ENCODE data around the gene ARFGEF3.

The ARFGEF3 gene

DNA sequence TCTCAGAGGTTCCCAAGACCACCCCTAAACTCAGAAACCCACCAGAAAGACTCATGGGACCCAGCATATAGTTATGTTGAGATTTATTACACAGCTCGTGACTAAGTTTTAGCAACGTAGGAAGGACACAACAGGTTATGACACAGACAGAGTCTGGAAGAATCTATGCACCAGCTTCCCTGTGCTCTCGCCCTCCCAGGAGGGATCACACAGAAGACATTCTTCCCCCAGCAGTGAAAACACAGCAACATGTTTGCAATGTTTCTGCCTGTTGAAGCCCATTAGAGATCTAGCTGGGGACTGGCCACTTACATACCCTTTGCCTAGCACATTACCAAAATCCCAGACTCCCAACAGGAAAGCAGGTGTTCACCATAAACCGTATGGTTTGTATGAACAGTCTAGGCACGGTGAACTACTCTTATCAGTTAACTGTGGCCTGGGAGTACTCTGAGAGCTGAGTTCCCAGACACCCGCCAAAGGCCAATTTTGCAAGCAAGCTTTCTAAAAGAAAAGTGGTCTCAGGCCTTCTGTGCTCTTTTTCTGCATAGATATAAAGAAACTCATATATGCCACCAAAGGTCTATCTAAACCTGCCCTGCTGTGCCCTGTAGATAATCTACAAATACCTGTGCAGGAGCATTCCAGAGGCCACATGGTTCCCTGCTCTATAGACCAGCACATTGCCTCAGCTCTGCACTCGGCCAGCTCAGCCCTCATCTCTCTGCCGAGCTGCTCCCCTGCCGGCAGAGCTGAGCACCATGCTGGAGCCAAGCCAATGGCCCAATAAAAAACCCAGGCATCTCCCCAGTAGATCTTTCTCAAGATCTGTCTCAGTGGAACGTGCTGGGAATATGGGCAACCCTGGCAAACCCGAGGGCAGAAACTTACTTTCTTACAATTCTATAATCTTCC lies 146.3 kb downstream of the ARFGEF3 start:
- no peak for DNase-seq (ENCODE audit: low read depth)

DNA sequence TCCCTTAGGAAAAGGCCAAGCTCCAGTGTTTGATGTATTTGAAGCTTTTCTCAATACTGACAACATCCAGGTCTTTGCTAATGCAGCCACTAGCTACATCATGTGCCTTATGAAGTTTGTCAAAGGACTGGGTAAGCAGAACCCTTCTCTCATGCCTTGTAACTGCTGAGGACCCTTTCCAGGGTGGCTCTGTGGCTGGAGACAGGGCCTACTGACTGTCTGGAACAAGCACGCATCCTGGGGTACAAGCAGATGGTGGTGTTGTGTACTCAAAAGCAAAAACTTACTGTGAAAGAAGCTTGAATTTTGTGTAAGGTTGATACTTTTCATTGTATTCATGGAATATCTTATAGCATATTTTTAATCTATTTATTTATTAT lies 147.0 kb downstream of the ARFGEF3 start:
- DNase-seq (ENCODE audit: low read depth) = no peak

DNA sequence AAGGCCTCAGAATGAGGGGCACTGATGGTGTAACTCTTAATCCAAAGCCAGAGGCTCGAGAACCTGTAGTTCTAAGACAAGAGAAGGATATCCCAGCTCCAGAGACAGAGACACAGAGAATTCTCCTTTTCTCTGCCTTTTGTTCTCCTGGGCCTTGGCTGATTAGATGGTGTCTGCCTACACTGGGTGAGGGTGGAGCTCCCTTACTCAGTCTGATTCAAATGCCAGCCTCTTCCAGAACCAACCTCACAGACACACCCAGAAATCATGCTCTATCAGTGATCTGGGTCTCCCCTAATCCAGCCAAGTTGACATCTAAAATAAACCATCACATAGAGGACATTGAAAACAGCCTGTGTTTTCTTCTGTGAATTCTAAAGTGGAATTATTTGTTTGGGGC lies 148.0 kb downstream of the ARFGEF3 start:
- no peak for DNase-seq (ENCODE audit: low read depth)

DNA sequence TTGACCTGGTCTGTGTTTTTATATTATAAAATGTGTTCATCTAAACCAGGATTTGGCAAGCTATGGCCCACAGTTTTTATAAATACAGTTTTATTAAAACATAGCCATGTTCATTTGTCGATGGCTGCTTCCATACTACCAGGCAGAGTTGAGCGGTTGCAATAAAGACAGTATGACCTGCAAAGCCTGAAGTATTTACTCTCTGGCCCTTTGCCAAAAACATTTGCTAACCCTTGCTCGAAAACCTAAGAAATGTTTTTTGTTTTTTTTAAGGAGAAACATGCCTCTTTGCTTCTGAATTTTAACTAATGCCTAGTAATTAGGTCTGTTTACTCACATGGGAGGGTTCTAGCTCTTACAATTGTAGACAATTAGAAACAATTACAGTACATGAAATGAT lies 148.6 kb downstream of the ARFGEF3 start:
- DNase-seq (ENCODE audit: low read depth) = no peak

DNA sequence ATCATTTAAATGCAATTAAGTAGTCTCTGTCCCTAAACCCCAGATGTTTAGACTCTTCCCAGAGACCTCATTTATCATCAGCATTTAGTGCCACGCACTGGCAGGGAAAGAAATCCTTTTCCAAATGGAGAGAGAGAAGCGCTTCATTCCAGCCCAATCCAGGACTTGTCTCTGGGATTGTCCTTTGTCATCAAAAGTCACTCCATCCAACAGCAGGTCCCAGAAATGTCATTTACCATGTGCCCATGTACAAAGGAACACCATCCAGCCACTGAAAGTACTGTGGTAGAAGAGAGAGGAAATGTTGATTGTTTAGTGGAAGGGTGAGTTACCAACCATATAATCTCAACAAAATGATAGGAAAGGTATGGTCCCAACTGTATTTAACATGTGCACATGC lies 149.1 kb downstream of the ARFGEF3 start:
- no peak for DNase-seq (ENCODE audit: low read depth)

DNA sequence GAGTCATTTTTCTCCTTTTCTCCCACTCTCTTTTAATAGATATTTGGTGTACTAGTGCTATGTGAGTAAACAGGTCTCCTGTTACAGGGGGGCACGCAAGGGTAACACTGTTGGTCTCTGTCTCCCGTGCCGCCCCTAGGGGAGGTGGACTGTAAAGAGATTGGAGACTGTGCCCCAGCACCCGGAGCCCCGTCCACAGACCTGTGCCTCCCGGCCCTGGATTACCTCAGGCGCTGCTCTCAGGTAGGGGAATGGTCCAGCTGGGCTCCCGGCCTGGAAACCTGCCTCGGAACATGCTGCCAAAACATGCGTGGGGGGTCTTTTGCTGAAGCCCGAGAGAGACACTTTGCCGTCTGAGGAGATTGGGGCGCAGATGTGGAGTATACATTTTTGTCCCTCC lies 149.5 kb downstream of the ARFGEF3 start:
- no peak for DNase-seq (ENCODE audit: low read depth)

DNA sequence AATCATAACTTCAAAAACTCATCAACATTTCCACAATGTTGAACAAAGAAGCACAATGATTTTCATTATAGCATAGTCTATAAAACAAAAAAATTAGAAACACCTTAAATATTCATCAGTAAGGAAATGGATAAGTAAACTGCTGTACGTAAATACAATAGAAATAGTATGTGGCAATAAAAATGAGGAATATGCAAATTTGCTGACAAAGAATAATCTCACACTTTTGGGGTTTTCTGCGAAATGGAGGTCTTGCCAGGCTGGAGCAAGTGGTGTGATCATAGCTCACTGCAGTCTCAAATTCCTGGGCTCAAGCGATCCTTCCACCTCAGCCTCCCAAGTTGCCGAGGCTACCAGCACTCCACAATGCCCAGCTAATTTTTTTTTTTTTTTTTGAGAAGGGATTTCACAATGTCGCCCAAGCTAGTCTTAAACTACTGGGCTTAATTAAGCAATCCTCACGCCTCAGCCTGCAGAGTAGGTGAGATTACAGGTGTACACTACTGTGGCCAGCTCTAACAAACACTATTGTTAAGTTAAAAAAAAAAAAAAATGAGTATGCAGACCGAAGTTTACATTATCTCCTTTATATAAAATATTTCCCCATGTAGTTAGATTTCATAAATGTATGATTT lies 157.1 kb downstream of the ARFGEF3 start:
- DNase-seq (ENCODE audit: low read depth) = no peak

DNA sequence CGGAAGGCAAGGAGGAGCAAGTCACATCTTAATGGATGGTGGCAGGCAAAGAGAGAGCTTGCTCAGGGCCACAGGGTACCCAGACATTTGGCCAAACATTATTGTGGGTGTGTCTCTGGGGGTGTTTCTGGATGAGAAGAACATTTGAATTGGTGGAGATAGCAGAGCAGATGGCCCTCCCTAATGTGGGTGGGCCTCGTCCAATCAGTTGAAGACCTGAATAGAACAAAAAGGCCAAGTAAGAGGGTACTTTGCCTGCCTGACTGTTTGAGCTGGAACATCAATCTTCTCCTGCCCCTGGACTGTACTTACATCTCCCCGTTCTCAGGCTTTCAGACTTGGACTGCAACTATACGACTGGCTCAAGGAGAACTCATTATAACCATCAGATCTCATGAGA lies 160.2 kb downstream of the ARFGEF3 start:
- DNase-seq (ENCODE audit: low read depth) = no peak

DNA sequence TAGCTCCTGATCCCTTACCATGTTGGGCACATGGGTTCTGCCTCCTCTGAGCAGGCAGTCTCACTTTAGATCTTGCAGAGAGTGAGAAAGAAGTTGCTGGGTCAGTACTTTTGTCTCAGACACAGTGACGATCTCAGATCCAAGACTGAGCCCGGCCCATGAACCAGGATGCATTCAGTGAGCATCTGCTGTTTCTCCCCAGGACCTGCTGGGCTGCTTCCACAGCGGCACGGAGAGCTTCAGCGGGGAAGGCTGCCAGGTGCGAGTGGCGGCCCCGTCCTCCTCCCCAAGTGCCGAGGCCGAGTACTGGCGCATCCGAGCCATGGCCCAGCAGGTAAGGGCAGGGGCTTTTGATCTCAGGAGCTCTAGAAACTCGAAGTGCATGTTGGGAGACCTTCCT lies 162.1 kb downstream of the ARFGEF3 start:
- DNase-seq (ENCODE audit: low read depth) = no peak

DNA sequence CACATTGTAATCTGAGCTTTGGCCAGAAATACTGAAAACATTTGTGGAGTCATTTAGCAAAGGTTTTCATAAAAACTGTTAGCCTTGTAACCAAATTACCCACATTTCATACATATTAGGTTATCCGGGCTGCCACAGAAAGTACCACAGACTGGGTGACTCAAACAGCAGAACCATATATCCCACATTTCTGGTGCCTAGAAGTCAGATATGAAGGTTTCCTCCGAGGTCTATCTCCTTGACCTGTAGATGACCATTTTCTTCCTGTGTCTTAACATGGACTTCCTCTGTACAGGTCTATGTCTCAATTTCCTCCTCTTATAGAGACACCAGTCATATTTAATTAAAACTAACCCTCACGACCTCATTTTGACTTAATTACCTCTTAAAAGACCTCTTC lies 166.5 kb downstream of the ARFGEF3 start:
- no peak for DNase-seq (ENCODE audit: low read depth)

DNA sequence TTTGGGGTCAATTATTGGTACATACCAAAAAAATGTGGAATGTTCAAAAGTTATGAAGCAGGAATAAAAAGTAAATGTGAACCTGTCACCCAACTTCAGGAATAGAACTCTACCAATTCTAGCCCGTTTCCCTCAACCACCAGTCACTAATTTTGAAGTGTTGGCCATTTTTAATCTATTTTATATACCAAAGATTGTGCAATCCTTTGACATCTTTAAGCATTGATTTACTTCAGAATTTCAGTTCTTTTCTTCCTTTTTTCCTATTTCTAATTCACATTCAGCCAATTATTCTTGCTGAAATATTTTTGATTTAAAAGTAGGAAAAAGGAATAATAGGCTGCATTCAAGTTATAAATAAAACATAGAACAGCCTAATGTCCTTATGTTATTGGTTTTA lies 169.0 kb downstream of the ARFGEF3 start:
- no peak for DNase-seq (ENCODE audit: low read depth)

DNA sequence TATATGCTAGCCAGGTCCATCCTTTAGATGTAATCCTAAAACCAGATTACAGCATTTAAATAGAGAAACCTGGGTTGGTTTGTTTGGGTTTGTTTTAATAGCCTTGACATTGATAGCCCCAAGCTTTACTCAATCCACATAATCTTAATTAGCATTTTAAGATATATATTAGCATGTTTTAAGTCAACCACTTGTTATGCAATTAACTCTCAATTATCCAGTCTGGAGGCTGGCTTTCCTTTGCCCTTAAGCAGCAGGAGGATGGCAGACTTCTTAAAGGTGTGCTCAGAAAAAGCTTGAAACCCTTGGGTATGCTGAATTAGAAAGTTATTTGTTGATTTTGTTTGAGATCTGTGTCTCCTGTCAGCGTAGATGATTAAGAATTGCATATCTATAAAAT lies 169.7 kb downstream of the ARFGEF3 start:
- DNase-seq (ENCODE audit: low read depth) = no peak

DNA sequence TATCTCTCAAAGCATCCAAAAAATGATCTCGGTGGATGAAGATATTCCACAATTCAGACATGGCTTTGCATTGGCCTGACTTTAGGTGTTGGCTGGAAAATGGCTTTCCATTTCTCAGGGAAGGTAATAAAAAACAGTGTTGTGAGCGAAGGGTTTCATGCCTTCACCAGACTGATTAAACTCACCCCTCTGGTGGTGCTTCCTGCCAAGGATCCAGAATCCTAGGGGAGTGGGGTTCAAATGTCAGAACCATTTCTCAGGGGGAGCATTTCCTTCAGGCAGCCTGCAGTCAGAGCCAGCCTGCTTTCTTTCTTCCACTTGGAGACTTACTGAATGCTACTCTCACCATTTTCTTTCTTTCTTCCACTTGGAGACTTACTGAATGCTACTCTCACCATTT lies 170.2 kb downstream of the ARFGEF3 start:
- DNase-seq (ENCODE audit: low read depth) = no peak

DNA sequence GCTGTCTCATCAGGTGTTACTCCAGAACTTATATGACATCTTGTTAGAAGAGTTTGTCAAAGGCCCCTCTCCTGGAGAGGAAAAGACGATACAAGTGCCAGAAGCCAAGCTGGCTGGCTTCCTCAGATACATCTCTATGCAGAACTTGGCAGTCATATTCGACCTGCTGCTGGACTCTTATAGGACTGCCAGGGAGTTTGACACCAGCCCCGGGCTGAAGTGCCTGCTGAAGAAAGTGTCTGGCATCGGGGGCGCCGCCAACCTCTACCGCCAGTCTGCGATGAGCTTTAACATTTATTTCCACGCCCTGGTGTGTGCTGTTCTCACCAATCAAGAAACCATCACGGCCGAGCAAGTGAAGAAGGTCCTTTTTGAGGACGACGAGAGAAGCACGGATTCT lies 172.3 kb downstream of the ARFGEF3 start:
- no peak for DNase-seq (ENCODE audit: low read depth)

DNA sequence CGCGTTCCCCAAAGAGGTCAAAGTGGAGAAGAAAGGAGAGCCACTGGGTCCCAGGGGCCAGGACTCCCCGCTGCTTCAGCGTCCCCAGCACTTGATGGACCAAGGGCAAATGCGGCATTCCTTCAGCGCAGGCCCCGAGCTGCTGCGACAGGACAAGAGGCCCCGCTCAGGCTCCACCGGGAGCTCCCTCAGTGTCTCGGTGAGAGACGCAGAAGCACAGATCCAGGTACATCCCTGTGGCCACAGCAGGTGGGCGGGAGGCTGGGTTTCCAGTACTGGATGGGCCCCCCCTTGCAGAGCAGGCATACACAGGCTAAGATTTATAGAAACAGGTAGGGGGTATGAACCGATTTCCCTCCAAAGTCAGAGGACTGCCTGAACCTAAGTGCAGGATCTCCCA lies 173.2 kb downstream of the ARFGEF3 start:
- DNase-seq (ENCODE audit: low read depth) = no peak

DNA sequence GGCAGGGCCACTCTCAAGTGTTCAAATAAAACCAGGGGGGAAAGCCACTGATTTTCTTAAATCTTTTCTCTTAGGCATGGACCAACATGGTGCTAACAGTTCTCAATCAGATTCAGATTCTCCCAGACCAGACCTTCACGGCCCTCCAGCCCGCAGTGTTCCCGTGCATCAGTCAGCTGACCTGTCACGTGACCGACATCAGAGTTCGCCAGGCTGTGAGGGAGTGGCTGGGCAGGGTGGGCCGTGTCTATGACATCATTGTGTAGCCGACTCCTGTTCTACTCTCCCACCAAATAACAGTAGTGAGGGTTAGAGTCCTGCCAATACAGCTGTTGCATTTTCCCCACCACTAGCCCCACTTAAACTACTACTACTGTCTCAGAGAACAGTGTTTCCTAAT lies 174.5 kb downstream of the ARFGEF3 start:
- no peak for DNase-seq (ENCODE audit: low read depth)

DNA sequence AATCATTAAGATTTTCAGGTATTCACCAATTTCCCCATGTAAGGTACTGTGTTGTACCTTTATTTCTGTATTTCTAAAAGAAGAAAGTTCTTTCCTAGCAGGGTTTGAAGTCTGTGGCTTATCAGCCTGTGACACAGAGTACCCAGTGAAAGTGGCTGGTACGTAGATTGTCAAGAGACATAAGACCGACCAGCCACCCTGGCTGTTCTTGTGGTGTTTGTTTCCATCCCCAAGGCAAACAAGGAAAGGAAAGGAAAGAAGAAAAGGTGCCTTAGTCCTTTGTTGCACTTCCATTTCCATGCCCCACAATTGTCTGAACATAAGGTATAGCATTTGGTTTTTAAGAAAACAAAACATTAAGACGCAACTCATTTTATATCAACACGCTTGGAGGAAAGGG lies 175.3 kb downstream of the ARFGEF3 start:
- DNase-seq (ENCODE audit: low read depth) = no peak

DNA sequence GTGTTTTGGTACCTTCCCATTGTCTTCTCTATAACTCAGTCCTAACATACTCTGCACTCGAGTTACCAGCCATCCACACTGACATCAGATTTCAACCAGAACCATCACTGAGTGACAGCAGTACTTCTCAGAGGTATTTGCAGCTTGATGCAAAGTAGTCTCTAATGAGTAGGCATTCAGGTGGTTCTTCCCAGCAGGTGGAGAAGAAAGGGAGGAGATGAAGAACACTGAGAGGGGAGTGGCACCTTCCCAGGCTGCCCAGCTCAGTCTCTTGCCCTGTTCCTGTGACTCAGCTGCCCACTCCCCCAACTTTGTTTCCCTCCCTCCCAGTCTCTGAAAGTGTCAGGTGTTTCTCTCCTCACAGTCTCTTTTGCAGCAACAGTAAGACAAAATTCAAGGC lies 177.3 kb downstream of the ARFGEF3 start:
- DNase-seq (ENCODE audit: low read depth) = no peak

DNA sequence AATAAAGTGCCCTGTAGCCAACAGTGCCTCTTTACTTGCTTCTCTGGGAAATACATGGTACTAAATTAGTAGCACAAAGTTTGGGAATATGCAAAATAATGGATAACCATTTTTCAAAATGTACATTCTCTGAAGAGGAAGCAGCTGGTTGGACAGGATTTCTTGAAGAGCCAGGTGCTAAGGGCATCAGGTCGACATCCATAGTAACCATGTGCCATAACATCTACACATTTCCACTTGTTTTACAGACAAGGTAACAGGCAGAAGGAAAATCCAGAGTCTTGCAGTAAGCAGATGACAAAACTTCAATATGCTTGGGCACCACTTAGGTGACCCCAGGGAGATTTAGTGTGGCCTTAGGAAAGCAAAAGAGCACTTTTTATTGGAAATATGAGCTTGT lies 179.4 kb downstream of the ARFGEF3 start:
- DNase-seq (ENCODE audit: low read depth) = no peak

DNA sequence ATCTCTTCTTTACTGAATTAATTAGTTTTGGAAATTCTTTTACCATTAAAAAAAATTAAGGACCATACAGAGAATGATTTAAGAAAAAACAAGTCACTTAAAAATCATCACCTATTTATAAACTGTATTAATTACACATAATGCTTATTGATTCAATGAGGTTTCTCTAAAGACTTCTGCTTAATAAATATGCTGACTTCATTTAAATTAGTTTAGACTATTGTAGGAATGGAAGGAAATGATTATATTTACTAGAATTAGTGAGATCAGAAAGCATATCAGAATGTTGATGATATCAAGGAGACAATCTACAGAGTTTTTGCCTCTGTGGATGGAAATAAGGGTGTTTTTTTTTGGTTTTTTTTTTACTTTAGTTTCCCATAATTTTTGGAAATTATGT lies 181.4 kb downstream of the ARFGEF3 start:
- DNase-seq (ENCODE audit: low read depth) = no peak

DNA sequence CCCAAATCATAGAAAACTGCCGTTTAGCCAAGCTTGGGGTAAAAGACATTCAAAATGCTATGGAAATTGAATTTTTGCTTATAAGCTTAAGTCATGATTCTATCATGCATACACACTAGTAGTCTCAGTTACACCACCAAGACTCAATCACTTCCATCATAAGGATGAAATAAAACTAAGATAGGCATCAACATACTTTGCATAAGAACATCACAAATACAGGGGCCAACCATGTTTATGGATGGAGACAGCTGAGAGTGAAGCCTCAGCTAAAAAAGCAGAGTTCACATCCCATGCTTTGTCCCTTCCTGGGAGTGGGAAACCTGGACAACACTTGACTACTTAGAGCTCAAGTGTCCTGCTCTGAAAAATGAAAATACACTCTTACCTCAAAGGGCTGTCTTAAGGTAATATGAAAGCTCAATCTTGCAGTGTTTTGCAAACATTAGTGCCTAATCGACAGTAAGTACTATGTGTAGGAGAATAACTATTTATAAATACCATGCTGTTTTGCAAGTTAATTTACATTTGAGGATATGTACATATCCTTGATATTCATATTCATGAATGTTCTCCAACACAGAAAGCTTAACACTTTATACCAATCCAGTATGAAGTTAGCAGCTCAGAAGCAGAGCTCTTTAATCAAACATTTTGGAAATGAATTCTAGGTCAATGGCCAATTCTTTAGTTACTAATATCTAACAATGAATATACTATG lies 184.0 kb downstream of the ARFGEF3 start:
- DNase-seq (ENCODE audit: low read depth) = no peak

DNA sequence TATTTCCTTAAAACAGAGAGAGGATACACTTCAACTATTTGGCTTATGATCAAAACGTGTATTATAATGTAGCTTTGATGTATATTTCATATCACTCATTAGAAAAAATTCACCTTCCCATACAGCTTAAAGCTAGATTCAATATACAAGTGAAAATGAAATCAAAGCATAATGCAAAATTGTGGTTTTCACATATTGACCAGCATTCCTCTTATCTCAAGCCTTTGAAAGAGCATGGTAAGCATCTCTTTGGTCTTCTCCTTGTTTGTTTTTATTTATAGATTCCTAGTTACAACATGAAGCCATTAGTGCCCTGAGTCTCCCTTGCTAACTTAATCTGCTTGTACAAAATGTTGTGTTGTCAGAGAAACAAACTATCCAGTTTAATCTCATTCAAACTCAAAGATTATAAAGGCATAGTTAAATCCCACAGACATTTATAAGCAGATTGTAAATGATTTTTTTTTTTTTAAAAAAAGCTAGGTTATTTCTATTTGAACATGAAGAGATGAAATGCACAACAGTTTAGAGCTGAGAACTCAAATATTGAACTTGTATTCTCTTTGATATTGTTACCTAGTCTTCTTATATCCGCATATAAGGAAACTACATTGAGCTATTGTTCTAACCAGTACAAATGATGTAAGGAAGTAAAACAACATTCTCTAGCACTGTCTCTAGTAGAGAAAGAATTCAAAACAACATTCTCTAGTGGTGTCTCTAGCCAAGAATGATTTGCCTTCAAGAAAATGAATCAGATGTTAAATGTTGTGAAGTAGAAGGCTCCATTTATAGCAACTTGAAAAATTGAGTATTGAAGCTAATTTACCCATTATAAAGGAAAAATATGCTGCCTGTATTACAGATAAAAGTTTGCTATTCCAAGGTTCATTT lies 184.8 kb downstream of the ARFGEF3 start:
- DNase-seq (ENCODE audit: low read depth) = no peak
